Hepatocyte (in vitro differentiated cells): Measurements from ENCODE around the gene MEF2D.

Experiments
- EZH2 ChIP-seq: fragments of 200-600 bp; sonication (generic); IDR thresholded peaks from 2 replicates; pipeline ENCODE4 v1.6.1; 2016; ENCODE audit warnings: antibody characterized with exemption, mild to moderate bottlenecking, borderline replicate concordance
- TF ChIP-seq, protein P1 (sequence below): fragments of 200-600 bp; sonication (generic); IDR thresholded peaks from 2 replicates; pipeline ENCODE4 v1.5.1; 2016; ENCODE audit warnings: antibody characterized with exemption, mild to moderate bottlenecking; ENCODE audit not compliant: poor library complexity

DNA sequence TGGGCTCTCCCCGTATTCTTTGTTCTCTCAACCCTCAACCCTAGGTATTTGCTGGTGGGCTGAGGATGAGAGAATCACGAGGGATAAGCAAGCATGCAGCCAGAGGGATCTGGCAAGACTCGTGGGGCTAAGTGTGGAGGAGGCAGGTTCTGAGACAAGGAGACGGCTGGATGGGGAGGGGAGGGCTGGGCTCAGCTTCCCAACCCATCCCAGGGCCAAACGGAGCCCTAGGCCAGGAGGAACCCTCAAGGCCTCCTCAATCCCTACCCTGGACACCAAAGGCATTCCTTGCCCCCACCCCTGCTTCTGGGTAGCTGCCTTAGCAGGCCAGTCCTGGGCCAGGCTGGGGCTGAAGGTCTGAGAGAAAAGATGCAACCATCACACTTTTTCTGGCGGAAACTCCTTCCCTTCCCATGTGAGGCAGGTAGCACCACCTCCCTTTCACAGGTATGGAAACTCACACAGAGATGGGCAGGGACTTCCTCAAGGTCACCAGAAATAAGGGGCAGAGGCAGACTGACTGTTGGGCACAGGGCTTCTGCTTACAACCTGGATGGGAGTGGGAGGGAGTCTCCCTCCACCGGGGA, 6.2 kb downstream of the MEF2D start:
- TF ChIP-seq, protein P1, sequence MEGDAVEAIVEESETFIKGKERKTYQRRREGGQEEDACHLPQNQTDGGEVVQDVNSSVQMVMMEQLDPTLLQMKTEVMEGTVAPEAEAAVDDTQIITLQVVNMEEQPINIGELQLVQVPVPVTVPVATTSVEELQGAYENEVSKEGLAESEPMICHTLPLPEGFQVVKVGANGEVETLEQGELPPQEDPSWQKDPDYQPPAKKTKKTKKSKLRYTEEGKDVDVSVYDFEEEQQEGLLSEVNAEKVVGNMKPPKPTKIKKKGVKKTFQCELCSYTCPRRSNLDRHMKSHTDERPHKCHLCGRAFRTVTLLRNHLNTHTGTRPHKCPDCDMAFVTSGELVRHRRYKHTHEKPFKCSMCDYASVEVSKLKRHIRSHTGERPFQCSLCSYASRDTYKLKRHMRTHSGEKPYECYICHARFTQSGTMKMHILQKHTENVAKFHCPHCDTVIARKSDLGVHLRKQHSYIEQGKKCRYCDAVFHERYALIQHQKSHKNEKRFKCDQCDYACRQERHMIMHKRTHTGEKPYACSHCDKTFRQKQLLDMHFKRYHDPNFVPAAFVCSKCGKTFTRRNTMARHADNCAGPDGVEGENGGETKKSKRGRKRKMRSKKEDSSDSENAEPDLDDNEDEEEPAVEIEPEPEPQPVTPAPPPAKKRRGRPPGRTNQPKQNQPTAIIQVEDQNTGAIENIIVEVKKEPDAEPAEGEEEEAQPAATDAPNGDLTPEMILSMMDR, result no peak
- no peak for TF ChIP-seq EZH2
